ELF-1 (cell line): Measurements from ENCODE around the gene TNFSF8.

Source experiments
- DNase-seq: peaks from one replicate; pipeline ENCODE4 v3.0.0-alpha.2; 2016; ENCODE audit warnings: low read depth, low spot score

TNFSF8 gene, protein sequence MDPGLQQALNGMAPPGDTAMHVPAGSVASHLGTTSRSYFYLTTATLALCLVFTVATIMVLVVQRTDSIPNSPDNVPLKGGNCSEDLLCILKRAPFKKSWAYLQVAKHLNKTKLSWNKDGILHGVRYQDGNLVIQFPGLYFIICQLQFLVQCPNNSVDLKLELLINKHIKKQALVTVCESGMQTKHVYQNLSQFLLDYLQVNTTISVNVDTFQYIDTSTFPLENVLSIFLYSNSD

DNA sequence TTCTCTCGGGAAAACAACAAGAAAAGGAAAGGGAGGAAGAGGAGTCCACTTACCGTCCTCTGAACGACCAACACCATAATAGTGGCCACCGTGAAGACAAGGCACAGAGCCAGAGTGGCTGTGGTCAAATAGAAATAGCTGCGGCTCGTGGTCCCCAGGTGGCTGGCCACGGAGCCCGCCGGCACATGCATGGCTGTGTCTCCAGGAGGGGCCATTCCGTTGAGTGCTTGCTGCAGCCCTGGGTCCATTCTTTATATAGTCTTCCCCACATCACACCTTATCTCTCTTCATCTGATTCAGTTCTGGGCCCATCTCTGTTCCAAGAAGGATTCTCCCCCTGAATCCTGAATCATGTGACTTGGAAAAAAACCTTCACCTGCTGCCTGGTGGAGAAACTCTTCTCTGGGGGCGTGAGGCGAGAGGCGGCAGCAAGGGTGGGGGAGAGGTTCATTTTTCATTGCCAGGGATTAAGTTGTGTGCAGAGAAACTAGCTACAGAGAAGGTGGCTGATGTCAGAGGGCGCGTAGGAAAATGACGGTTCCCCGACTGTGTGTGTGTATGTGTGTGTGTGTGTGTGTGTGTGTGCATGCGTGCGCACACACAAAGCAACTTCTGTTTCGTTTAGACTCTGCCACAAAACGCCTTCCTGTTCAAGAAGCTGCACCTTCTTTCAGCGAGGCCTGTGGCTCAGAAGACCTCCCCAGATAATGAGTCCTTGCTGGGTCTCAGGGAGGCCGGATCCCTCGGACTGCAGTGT, at the start of gene TNFSF8:
Gene TNFSF8, minus strand, starts transcription at position 536 of the 757 bp plus-strand sequence. Its CDS starts 288 bp downstream, at position 248.
- no peak for DNase-seq

DNA sequence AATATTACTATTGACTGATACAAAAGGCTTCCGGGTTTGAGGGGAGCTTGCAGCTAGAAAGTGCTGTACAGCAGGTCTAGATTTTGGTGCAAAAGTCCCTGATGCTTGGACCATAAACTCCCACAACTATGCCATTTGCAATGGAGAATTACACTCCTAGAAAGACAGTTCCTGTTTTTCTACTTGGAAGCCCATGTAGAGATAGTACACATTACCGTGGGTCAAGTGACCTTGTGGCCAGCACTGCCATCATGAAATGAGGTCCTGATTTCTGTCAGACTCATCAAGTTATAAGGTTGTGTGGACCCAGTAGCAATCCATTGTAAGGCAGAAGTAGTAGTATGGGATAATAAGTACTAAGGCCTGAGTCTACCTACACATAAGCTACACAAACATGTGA, 42.8 kb upstream of the TNFSF8 start:
- no peak for DNase-seq

DNA sequence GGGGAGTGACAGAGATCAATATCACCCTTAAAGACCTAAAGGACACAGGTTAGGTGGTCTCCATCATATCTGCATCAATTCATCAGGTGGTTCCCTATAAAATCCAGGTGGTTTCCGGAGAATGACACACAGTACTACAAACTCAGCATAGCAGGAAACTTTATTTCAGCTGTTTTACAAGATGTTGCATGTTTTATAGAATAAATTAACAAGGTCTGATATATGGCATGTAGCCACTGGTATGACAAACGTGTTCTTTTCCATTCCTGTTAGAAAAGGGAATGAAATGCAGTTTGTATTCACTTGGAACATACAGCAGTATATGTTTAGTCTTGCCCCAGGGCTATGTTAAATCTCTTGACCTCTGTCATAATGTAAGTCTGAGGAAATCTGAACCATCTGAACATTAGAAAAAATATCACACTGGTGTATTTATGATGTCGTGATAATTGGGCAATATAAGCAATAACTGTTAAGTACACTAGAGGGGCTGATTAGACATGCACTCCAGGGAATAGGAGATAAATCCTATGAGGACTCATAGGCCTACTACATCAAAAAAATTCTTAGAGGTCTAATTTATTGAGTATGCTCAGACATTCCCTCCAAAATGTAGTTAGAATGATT, 42.2 kb upstream of the TNFSF8 start:
- DNase-seq, result no peak

DNA sequence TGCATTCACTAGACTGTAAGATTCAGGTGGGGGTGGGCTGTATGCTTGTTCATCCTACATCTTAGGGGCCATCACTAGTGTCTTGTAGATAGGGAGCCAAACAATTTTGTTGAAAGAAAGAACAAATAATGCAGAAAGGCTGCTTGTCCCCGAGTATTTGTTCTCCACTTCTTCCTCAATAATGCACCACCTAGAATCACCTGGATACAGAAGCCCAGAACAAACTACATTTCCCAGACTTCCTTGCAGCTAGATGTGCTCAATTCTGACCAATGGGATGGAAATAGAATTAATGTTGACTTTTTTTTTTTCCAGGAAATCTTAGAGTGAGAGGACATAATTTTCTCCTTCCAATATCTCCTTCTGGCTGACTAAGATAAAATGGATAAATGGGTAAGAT, 38.9 kb upstream of the TNFSF8 start:
- DNase-seq, result no peak

DNA sequence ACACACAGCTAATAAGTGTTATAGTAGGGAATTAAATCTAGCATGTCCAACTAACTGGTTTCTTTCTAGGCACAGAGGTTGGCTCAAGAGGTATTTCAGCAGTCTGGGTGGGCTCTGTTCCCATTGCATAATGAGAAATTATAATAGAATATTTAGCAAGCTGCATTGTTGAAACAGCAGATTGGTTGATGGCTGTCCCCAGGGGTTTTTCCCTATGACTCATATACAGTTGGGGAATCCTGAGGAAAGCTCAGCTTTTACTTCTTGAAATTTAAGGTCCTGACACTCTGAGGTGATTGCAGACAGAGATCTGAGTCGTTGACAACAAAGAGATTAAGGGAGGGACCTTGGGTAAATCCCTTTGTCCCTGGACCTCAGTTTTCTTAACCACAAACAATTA, 38.3 kb upstream of the TNFSF8 start:
- no peak for DNase-seq

DNA sequence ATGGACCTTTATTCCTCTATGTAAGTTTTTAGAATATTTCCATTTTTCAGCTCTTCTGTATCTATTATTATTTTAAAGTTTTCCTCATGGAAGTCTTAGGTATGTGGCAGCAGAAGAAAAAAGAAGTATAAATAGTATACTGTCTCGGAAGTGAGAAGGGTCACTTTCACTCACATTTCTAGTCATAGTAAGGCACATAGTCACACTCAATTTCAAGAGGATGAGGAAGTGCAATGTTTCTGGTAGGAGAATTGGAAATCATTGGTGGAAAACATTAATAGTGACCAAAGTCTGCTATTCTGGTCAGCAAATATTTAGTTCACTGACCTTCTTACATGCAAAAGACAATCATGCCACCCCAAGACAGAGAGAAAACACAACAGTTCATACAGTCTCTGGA, 35.2 kb upstream of the TNFSF8 start:
- DNase-seq, result no peak

DNA sequence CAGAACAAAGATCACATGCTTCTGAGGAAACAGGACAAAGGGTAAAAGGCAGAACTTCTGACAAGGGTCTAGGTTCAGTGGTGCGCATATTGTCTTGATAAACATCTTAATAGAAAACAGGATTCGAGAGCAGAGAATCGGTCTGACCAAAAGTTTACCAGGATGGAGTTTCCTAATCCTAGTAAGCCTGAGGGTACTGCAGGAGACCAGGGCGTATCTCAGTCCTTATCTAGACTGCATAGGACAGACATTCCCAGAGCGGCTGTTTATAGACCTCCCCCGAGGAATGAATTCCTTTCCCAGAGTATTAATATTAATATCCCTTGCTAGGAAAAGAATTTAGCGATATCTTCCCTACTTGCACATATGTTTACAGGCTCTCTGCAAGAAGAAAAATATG, 32.4 kb upstream of the TNFSF8 start:
- peak; percentile 13 for DNase-seq

DNA sequence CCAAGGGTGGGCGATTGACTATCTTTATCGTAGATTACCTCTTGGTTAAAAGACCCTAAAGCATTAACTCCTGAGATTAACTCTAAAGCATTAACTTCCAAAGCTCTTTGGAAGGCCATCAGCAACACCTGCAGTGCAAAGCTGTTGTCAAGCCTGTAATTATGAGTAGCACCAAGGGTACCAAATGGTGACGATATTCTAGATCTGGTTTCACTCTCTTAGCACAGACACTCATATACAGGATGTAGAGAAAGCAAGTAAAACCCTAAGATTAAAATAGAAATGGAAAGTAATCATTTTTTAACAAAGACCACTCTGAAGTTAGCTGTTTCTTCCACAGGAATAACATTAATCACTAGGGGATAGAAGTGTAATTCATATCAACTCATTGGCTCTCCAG, 29.9 kb upstream of the TNFSF8 start:
- DNase-seq, result no peak

DNA sequence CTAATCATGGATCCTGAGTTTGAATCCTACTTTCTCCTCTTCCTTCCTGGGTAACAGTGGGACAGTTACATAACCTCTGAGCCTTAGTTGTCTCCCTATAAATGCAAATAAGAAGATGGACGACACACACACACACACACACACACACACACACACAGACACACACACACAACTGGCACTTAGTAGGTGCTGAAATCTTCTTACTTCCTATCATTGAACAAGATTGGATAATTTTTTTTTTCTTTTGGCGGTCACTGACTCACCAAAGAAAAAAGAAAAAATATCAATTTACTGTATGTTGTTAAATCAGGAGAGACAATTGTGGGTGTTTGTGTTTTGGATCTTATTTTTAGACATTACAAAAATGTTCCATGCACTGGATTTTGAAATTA, 28.4 kb upstream of the TNFSF8 start:
- no peak for DNase-seq

DNA sequence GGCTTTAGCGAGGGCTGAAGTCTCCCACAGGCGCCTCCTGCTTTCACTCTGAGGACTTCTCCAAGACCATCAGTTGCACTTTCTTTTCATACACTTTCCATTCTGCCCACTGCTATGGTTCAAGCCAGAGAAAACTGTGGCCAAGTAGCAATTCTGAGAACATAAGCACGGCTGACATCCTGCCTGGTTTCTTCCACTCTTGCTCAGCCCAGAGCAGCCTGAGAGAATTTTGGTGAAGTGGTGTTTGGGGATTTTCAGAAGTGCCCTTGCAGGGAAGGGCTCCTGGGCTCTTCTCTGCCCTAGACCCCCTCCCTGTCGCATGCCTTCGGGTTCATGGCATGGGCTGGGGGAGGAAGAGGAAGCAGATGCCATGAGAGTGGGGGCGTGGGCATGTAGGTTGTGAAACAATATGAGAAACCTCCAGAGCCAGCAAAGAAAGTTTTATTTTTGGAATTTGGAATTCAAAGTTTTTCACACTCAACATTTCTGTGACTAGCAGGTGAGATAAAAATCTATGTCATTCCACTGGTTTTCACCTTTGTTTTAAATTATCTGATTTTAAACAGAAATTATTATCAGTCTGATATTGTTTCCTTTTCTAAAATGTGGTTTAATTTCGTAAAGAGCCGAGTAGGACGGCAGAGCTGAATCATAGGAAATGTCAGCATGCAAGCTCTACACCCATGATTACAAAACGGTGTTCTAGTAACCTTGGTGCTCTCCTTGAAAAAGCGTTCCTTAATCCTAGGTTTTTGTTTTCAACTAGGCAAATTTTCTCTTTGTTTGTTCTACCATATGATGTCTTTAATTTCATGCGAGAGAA, 27.8 kb upstream of the TNFSF8 start:
- no peak for DNase-seq

DNA sequence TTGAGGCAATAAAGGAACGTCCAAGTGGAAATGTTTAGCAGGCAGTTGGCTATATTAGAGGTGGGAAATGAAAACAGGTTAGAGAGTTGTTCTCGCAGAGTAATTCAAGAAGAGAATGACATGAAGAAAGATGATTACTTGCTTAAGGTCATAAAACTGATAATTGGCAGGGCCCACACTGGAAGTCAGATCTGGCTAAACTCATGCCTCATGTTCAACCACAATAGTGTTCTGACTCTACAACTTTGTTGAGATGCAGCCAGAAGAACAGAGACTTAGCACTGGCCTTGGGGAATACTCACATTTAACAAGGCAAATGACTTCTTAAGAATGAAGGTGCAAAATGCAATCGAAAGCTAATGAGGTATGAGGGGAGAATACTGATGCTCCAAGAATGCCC, 27.2 kb upstream of the TNFSF8 start:
- no peak for DNase-seq

DNA sequence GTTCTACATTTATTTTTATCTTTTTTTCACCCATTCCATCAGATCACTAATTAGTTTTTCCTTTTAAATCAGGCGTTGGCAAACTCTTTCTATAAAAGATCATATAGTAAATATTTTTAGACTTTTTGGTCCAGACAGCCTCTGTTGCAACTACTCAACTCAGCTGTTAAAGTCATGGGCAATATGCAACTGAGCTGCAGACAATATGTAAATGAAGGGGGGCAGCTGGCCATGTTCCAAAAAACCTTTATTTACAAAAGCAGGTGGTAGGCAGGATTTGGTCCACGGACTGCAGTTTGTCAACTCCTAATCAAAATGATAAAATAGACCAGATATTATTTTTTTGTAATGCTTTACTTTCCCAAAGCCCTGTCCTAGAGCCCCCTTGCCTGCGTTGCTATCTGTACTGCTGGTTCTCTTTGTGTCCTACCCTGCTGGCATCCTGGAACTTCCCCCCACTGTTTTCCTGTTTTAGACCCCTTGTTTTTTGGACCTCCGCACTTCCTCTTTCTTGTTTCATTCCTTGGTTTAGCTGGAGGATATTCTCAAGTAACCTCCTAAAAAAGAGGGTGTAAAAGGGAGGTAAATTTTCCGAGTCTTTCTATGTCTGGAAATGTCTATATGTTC, 24.7 kb upstream of the TNFSF8 start:
- DNase-seq, result no peak

DNA sequence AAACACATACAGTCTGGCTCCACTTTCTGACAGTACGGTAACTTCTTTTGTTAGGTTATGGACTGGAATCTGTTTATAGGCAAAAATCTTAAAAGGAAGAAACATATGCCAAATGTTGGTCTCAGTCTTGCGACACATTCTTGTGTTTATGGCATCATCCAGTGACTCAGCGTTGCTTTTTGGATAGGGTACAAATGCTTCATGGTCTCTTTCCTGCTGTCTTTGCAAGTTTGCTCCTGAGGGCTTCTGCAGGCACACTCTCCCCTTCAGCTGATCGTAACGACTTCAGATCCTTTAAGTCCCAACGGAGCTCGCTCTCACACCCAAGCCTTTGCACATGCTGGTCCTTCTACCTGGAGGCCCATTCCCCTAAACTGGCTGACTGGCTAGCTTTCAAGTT, 23.6 kb upstream of the TNFSF8 start:
- DNase-seq, result no peak

DNA sequence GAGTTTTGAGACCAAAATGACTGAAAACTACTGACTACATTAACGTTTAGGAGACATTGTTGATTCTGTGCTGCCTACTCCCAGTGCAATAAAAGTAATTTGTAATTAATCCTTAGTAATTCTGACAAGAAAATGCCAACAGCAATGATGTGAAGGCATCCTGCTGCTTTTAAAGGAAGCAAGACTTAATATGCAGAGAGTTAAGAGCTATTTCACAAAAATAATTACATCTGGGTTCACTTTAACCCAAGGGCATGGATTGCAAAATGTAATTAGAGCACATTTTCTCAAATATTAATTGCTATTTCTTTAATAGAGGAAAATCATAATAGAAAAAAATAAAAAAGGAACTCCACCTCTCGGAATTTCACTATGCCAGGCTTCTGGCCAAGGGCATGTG, 22.7 kb upstream of the TNFSF8 start:
- no peak for DNase-seq

DNA sequence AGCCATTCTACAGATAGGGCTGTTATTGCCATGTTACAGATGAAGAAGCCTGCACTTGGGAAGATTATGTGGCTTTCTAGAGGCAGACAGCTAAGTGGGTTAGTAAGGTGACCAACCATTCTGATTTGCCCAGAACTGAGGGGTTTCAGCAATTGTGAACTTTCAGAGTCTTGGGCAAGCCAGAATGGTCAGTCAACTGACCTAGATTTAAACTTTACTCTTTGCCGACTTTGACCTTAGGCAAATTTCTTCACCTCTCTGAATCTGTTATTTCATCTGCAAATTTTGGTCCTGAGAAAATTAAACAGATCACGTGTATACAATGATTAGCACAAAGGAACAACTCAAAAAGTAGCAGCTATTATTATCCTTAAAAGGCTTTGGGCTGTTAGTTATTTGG, 20.4 kb upstream of the TNFSF8 start:
- DNase-seq, result no peak

DNA sequence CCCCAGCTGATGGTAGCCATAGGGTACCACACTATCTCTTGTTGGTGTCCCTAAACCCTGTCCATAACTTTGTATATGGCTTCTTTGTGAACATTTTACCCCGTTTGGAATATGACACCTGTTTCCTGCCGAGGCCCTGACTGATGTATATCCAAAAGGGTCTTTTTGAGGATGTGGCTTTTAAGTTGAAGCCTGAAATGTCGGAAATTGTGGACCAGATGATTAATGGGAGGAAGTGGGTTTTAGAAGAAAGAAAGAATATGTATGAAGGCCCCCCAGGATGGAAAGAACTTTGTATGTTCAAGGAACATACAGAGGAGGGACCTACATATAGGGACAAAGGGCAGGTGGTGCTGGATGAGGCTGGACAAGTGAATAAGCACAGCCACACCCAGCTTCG, 16.7 kb upstream of the TNFSF8 start:
- DNase-seq, result no peak

DNA sequence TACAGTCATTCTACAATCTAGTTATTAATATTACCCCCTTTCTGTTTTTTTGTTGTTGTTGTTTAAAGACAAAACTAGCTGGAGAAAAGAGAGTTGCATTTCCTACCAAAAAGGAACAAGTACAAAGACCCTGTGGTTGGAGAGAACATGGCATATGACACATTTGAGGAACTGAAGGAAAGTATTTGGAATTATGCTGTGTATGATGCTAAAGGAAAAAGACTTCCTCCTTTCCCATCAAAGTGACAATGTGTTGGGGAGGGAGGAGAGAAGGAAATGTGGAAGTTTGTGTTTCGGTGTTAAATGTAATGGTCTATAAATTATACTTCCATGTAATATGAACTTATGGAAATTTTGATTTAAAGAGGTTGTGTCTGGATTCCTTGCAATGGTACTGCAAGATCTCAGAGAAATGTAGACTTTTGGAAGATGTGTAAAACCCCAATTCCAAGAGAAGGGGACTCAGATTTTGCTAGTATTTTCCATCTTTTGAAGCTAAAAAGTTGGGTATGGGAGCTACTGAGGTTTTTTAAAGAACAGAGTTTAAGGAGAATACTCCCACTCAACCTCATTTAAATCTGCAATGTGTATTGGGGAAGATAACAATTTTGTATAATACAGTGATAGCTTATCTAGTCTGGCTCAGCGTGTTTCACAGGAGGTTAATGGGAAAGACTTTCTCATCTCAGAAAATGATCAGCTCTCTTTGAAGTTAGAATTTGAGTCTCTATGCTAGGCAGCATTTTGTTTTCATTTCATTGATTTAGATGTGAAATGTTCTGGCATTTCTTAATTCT, 15.4 kb upstream of the TNFSF8 start:
- no peak for DNase-seq

DNA sequence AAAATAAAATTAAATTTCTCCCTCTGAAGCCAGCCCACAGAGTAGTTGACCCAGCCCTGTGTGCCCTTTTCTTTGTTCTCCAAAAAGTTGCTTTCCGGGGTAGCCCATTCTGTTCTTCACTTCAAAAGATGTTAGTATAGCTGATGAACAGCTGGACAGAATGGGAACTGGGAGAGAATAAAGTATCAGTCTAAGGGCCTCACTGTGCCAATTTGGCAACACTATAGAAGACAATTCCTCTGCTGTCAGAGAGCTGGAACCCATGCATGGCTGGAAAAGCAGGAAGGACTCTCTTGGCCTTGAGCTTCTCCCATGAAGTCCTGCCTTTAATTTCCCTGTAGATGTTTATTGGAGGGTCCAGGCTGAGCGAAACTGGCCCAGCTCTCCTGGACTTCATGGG, 11.0 kb upstream of the TNFSF8 start:
- DNase-seq, result no peak

DNA sequence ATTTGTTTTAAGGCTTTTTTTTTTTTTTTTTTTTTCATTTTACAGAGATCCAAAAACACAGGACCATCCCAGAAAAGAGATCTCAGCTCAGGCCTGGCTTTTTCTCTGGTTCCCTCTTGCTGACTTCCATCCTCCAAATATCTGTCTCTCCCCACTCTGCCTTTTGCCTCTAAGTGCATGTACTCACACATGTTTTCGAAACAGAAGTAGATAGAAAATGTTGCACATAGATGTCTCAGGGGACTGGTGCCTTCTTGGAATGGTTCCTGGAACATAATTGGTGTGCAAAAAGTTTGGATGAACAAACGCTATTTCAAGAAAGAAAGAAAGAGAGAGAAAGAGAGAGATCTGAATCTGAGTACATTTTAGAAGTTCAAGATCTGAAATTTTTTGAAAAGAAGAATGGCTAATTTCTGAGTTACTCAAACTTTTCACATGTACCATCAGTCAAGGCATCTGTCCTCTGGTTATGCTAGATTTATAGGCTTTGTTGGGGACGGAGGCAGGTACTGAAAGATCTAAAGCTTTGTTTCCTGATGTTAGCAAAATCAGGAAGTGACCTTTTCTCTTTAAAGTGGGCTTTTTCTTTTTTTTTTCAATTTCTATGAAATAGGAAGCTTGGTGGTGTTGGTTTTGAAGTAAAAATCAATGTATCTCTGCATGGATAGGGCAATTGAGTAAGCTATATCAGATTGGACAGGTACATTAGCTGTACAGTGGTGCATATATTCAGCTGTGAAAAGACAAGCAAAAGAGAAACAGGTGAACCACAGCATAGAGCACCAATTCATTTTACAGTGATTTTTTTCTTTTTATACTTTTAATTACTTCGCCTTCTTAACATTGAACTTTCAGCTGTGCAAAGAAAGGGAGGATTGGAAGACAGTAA, 8.5 kb upstream of the TNFSF8 start:
- no peak for DNase-seq

DNA sequence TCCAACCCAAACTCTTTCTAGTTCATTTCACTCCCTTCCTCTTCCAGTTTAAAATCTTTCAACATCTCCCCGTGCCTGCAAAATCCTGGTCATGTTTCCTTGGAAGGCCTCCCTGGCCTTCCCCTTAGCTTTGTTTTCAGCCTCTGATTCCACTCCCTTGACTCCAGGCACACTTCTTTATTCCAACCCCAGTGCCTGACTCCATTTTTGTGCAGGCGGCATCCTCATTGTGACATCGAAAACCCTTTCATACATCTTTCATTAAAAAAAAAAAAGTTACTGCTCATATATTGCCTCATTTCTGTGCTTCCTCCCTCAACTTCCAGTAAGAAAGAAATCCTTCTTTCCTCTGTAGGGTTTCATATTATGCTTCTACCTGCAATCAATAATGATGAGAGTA, 7.1 kb upstream of the TNFSF8 start:
- no peak for DNase-seq
